ENCODE measurements around the gene FAM50B.

GRCh38 chr6:3862038-3862437, 12.9 kb downstream of the FAM50B start:
- no peak for TF ChIP-seq POLR2A (IDR thresholded peaks at IDR 0.05)
- TF ChIP-seq CTCF (IDR thresholded peaks at IDR 0.05): no peak
